Panc1 (cell line): ENCODE measurements around the gene CLEC17A. TPM values are rescaled to one million over a fixed set of nuclear protein-coding genes. Genes with fewer than 3 reads are reported as not detected.

Experiments used
- ATAC-seq: fragments of 200-7000 bp; cut with Tn5 transposase; 2 replicates; pipeline ENCODE4 v1.9.1; 2020; ENCODE audit warnings: mild to moderate bottlenecking, moderate library complexity
- BruUV-seq: library from RNA; stranded (reverse); fragments of 400-500 nt; replicated peaks from 2 replicates; lab custom pipeline; 2021; lab: Mats Ljungman, UMichigan
- CTCF ChIA-PET: fragments of 300-600 bp; sonication (Branson Sonifier 250); formaldehyde crosslinking; loops from one replicate; lab custom pipeline; 2022; ENCODE audit warnings: antibody characterized with exemption; lab: Charles Lee
- POLR2A ChIA-PET: fragments of 300-600 bp; sonication (Branson Sonifier 250); formaldehyde crosslinking; loops from one replicate; lab custom pipeline; 2022; ENCODE audit warnings: antibody characterized with exemption; lab: Charles Lee
- DNase-seq: peaks from one replicate; pipeline ENCODE4 v3.0.0-alpha.2; 2010; ENCODE audit warnings: low read depth, low spot score
- H3K27ac ChIP-seq: 2 replicates; pipeline ENCODE4 v1.5.1; 2011; ENCODE audit warnings: mild to moderate bottlenecking, low read length, inconsistent platforms
- H3K27me3 ChIP-seq: fragments of 200-500 bp; sonication (Bioruptor generic); 2 replicates; pipeline ENCODE4 v1.6.0; 2014; ENCODE audit warnings: low read length, inconsistent platforms; ENCODE audit not compliant: control insufficient read depth, insufficient read depth
- H3K36me3 ChIP-seq: fragments of 200-500 bp; sonication (Bioruptor generic); 2 replicates; pipeline ENCODE4 v1.5.1; 2014; ENCODE audit warnings: inconsistent platforms, mild to moderate bottlenecking, low read length, moderate library complexity; ENCODE audit not compliant: control insufficient read depth, insufficient read depth
- H3K4me1 ChIP-seq: 2 replicates; pipeline ENCODE4 v1.5.1; 2011; ENCODE audit warnings: inconsistent platforms, mild to moderate bottlenecking, low read length, moderate library complexity; ENCODE audit not compliant: control insufficient read depth, insufficient read depth
- H3K4me3 ChIP-seq, 2 experiments: 2 replicates each; pipeline ENCODE4 v1.5.1; 2011 to 2012; ENCODE audit warnings: low read depth in 2 of 2, low read length in 2 of 2, mild to moderate bottlenecking in 2 of 2, inconsistent platforms in 1 of 2, moderate library complexity in 1 of 2
- H3K9me3 ChIP-seq: fragments of 200-500 bp; sonication (Bioruptor generic); 2 replicates; pipeline ENCODE4 v1.5.1; 2014; ENCODE audit warnings: low read depth, mild to moderate bottlenecking, inconsistent platforms, low read length, moderate library complexity; ENCODE audit not compliant: control insufficient read depth, insufficient read depth
- POLR2AphosphoS5 ChIP-seq: IDR thresholded peaks from 2 replicates; pipeline ENCODE4 v1.6.1; 2012; ENCODE audit warnings: mild to moderate bottlenecking, low read depth, low read length, moderate library complexity
- SIN3A ChIP-seq: IDR thresholded peaks from 2 replicates; pipeline ENCODE4 v1.6.1; 2012; ENCODE audit warnings: low read depth, mild to moderate bottlenecking, low read length, moderate library complexity, borderline replicate concordance; ENCODE audit not compliant: insufficient read depth
- TCF7L2 ChIP-seq: IDR thresholded peaks from 2 replicates; pipeline ENCODE4 v1.6.1; 2011; ENCODE audit warnings: mild to moderate bottlenecking, low read depth, low read length, inconsistent platforms
- in situ Hi-C: cut with HindIII; loops from 2 replicates; pipeline ENCODE4 v1.10.0; 2016; ENCODE audit warnings: low sequenced_read_pairs, low pct_unique_long_range_greater_than_20kb
- intact Hi-C: fragments of 100-400 bp; cut with micrococcal nuclease; formaldehyde crosslinking; loops from one replicate; pipeline ENCODE4 v1.10.0; 2022; ENCODE audit not compliant: unreplicated experiment
- total RNA-seq: library from RNA; stranded (reverse); gene quantifications from one replicate; pipeline ENCODE4 v1.2.1, GENCODE V29; 2021; ENCODE audit not compliant: unreplicated experiment
- TF ChIP-seq, protein P1 (sequence below): fragments of 450-650 bp; IDR thresholded peaks from 2 replicates; pipeline ENCODE4 v1.5.1; 2017; ENCODE audit warnings: mild to moderate bottlenecking
- TF ChIP-seq, protein P2 (sequence below), 2 experiments: IDR thresholded peaks; 2 replicates each; pipeline ENCODE4 v1.6.1; 2011 to 2012; ENCODE audit warnings: low read depth in 2 of 2, control low read depth in 1 of 2, low read length in 1 of 2, mild to moderate bottlenecking in 1 of 2, moderate library complexity in 1 of 2; ENCODE audit not compliant: insufficient read depth in 1 of 2

Gene CLEC17A
- total RNA-seq, 1 experiment from 2014 or later, result not detected

DNA sequence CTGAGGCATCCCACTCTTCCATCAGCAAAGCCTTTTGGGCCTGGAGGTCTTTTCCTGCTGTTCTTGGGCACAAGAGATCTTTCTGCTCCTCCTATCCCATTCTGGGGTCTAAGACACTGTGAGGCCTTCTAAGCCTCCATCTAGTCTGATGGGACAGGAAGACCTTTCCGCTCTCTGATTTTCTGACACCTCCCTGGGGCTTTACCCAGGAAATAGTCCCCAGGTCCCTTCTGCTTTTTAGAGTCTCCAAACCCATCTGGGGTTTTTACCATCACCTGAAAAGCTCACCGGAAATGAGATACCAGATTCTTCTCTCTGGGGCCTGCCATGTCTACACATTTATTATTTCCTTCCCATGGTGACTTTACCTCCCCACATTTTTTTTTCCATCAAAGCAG lies 21.1 kb downstream of the CLEC17A start:
- TF ChIP-seq SIN3A, result no peak
- no peak for TF ChIP-seq TCF7L2
- no peak for TF ChIP-seq POLR2AphosphoS5
- TF ChIP-seq, protein P1, sequence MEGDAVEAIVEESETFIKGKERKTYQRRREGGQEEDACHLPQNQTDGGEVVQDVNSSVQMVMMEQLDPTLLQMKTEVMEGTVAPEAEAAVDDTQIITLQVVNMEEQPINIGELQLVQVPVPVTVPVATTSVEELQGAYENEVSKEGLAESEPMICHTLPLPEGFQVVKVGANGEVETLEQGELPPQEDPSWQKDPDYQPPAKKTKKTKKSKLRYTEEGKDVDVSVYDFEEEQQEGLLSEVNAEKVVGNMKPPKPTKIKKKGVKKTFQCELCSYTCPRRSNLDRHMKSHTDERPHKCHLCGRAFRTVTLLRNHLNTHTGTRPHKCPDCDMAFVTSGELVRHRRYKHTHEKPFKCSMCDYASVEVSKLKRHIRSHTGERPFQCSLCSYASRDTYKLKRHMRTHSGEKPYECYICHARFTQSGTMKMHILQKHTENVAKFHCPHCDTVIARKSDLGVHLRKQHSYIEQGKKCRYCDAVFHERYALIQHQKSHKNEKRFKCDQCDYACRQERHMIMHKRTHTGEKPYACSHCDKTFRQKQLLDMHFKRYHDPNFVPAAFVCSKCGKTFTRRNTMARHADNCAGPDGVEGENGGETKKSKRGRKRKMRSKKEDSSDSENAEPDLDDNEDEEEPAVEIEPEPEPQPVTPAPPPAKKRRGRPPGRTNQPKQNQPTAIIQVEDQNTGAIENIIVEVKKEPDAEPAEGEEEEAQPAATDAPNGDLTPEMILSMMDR, result no peak
- TF ChIP-seq, protein P2, sequence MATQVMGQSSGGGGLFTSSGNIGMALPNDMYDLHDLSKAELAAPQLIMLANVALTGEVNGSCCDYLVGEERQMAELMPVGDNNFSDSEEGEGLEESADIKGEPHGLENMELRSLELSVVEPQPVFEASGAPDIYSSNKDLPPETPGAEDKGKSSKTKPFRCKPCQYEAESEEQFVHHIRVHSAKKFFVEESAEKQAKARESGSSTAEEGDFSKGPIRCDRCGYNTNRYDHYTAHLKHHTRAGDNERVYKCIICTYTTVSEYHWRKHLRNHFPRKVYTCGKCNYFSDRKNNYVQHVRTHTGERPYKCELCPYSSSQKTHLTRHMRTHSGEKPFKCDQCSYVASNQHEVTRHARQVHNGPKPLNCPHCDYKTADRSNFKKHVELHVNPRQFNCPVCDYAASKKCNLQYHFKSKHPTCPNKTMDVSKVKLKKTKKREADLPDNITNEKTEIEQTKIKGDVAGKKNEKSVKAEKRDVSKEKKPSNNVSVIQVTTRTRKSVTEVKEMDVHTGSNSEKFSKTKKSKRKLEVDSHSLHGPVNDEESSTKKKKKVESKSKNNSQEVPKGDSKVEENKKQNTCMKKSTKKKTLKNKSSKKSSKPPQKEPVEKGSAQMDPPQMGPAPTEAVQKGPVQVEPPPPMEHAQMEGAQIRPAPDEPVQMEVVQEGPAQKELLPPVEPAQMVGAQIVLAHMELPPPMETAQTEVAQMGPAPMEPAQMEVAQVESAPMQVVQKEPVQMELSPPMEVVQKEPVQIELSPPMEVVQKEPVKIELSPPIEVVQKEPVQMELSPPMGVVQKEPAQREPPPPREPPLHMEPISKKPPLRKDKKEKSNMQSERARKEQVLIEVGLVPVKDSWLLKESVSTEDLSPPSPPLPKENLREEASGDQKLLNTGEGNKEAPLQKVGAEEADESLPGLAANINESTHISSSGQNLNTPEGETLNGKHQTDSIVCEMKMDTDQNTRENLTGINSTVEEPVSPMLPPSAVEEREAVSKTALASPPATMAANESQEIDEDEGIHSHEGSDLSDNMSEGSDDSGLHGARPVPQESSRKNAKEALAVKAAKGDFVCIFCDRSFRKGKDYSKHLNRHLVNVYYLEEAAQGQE (IDR thresholded peaks at IDR 0.05; ENCODE audit: insufficient read depth in 1 of 2, low read depth in 2 of 2, low read length in 1 of 2), result no peak
- no peaks in the 10 kb centered on the region for H3K36me3 ChIP-seq
- H3K27me3 ChIP-seq, result no peaks in the 10 kb centered on the region
- in situ Hi-C loops (no loop called here), intact Hi-C loops (no loop called here)
- H3K9me3 ChIP-seq, result no peaks in the 10 kb centered on the region
- ATAC-seq (no peak), DNase-seq (no peak)
- POLR2A ChIA-PET, result interaction anchor here (0.6 kb wide), 1 partner anchor 546 kb away, joined by 3 read pairs; no protein-coding TSS in a partner anchor
- H3K4me1 ChIP-seq, result no peaks in the 10 kb centered on the region
- no peak overlapping the region for H3K27ac ChIP-seq
- H3K4me3 ChIP-seq, result no peak overlapping the region
- no TSS peak for BruUV-seq
- CTCF ChIA-PET, result no interaction called here

DNA sequence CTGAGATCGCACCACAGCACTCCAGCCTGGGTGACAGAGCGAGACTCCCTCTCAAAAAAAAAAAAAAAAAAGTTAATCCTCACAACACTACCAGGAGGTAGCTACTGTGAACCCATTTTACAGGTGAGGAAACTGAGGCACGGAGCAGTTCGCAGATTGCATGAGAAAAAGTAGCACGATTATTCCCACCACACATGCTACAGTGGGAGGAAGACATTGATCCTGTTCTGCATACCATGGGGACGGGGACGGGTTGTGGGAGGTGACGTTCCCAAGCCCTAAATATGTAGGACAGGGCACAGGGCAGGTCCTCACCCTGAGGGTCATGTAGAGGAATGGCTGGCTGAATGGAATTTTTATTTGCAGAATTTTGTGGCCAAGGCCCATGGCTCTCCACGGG lies 23.7 kb downstream of the CLEC17A start:
- POLR2A ChIA-PET, result no interaction called here

More for the DNA sequence above, 23.7 kb downstream of the CLEC17A start:
- no TSS peak for BruUV-seq
- DNase-seq (no peak), ATAC-seq (no peak)
- H3K9me3 ChIP-seq, result no peaks in the 10 kb centered on the region
- CTCF ChIA-PET, result no interaction called here
- intact Hi-C loops (no loop called here), in situ Hi-C loops (no loop called here)
- no peaks in the 10 kb centered on the region for H3K27me3 ChIP-seq
- H3K4me1 ChIP-seq, result no peaks in the 10 kb centered on the region
- TF ChIP-seq POLR2AphosphoS5 (no peak), TCF7L2 (no peak), SIN3A (no peak)
- TF ChIP-seq, protein P1, result no peak
- TF ChIP-seq, protein P2 (IDR thresholded peaks at IDR 0.05; ENCODE audit: insufficient read depth in 1 of 2, low read depth in 2 of 2, low read length in 1 of 2), result no peak
- H3K4me3 ChIP-seq, result no peak overlapping the region
- H3K36me3 ChIP-seq, result no peaks in the 10 kb centered on the region
- no peak overlapping the region for H3K27ac ChIP-seq
